ENCODE measurements around the gene ZNF337.
A peak's percentile ranks its signal among the peaks of the same experiment; 100 is the strongest.

Gene ZNF337

DNA sequence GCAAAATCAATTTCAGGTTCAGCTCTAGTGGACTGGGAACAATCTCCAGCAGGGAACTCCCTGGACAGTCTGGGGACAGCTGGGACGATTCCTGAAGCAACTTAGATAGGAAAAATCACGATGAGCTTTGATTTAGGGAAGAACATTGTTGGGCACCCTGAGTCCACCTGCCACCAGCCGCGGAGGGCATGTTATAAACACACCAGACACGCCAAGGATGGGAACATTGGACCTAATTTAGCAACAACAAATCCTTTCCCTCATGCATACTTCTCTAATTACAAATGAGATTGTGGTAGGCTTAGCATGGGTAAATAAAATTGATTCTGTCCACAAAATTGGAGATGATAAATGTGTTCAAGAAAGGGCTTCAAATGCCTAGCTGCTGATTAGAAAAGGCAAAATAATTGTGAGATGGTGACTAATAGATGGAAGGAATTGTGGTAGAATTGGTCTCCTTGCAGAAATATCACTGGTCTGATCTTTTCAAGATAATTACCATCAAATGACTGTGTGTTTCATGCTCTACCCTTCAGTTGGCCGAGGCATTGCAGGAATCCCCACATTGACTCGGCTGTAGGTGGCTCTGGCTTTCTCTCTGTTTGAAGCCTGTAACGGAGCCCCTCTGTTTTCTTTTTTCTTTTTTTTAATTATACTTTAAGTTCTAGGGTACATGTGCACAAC is 66.7 kb downstream of the ZNF337 start:
- no peak for DNase-seq (ENCODE audit: low read depth)

DNA sequence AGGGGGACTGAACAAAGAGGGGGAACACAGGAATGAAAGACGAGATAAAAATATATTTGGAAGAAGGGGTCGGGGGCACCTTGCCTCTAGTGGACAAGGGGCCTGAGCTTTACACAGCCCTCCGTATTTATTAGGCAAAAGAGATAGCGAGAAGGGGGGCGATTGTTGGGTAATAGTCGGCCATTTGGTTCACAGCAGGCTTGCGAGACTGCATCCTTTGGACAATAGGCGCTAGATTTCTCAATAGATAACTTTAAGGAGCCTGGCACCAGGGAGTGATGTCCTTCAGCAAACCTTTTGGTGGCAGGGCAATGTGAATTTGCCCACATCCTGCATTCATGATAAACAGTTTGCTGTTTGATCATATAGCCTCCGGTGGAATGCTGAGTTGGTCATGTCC is 69.9 kb downstream of the ZNF337 start:
- DNase-seq (ENCODE audit: low read depth) = no peak

DNA sequence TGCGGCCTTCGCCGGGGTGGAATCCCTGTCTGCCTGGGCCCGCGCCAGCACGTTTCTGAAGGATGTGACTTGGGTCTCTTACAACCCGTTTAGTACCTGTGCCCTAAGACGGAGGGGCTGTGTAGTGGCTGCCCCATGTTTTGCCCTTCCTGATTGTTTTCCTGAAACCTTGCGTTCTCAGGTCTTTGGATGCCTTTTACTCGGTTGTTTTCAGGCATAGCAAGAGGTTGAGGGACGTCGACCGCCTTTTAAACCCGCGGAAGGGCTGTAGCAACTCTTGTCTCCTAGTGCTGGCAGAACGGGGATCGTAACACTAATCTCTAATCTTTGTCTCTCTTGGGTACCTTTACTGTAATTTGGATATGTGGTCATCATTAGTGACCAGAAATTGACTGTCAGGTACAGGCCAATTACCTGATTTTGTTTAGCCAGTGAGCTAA is 72.1 kb downstream of the ZNF337 start:
- DNase-seq (ENCODE audit: low read depth) = peak; percentile 20

All from HS-5 (cell line).